GM12873 (cell line): ENCODE measurements around the gene AFAP1L1.

ENCODE experiments used
- CTCF ChIP-seq: IDR thresholded peaks from 2 replicates; pipeline ENCODE4 v1.5.1; 2012; ENCODE audit warnings: low read depth, mild to moderate bottlenecking, moderate library complexity, low read length, control low read depth; ENCODE audit not compliant: insufficient read depth; ENCODE audit errors: missing control alignments

AFAP1L1 gene

GRCh38 chr5:149376711-149377447 lies 105.2 kb downstream of the AFAP1L1 start:
- no peak for TF ChIP-seq CTCF

DNA sequence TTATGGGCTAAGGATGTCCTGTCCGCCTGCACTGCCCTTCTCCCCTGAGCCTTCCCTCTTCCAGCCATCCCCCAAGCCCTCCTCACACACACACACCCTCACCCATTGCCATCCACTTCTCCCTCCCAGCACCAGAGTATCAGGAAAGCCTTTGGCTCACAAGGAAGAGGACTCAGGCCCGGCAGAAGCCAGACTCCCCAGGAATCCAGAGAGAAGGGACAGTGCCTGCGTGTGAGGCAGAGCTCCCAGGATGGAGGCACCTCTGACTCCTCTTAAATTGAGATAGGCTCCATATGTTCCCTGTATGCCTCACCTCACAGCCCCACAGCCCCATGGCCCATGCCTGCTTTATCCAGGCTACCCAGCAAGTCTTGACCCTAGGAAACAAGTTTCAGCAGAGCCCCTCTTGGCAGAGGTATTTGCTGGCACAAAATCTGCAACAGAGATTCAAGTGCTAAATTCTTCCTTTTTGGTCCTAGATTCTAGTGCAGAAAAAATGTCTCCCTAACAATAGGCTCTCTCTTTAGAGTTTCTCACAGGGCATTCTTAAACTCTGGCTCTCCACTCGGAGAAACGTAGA lies 106.7 kb downstream of the AFAP1L1 start:
- TF ChIP-seq CTCF = no peak

GRCh38 chr5:149379177-149379761 lies 107.6 kb downstream of the AFAP1L1 start, which contains the start of gene IL17B:
Gene IL17B, minus strand, starts transcription at chr5:149379292. Its CDS starts 67 bp downstream, at chr5:149379225.
- TF ChIP-seq CTCF = no peak

DNA sequence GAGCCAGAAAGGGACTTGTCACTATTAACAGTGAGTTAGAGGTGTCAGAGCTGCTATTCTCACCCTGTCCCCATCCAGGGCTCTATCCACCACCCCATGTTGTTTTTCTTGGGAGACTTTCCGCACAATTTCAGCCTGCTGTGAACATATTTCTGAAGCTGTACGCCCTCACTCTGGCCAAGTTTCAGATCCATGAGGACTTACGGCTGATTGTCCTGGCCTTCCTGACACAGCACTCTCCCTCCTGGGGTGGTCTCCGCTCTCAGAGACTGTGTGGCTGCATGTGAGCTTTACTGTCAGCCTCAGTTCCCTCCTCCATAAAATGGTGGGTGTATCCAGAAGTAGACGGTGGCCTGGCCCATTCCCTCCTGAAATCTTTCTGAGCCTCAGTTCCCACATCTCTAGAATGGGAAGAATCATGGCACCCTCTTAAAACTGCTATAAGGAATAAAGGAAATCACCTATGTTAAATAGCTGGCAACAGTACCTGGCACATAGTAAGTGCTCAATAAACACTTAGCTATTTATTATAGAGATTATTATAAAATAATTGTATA lies 108.2 kb downstream of the AFAP1L1 start:
- no peak for TF ChIP-seq CTCF

DNA sequence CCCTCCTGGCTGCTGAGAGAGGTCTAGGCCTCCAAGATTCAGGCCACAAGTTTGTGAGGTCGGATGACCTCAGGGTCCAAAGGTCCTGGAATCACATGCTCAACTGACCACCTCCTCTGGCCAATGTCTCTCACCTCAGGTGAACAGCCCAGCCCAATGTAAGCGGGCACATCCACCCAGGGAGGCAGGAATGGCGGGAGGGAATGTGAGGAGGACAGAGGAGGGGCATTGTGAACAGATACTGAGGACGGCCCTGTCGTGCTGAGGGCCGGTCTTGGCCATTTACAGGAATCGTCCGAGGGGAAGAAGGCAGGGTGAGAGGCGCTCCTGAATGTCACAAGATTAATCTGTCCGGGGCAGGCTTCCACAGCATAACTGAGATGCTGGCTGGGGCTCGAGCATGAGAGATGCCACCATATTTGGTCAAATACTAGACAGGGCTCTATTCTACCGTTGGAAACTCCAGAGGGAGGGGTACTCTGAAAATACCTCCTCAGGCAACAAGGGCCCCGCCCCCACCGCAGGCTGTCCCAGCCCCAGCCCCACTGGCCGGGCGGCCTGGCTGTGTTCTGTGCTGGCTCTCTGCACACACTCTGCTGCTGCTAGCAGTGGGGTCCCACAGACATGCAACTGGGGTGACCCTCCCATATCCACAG lies 108.9 kb downstream of the AFAP1L1 start:
- no peak for TF ChIP-seq CTCF

- no peak for TF ChIP-seq CTCF
Measured at GRCh38 chr5:149381261-149381985, 109.8 kb downstream of the AFAP1L1 start.

DNA sequence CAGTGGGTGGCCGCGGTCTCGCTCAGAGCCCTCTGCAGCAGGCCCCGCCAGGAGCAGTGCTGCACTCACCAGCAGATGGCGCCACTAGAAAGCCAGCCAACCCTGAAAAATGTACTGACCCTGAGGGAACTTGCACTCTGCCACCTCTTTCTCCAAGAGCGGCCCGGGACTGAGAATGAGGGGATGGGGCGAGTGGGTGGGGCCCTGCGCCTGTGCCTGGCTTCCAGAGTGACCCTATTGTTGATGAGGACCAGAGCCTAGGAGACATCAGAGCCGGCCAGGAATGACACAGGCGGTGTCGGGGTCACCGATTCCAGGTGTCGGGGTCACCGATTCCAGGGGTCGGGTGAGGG lies 110.3 kb downstream of the AFAP1L1 start:
- peak; percentile 92 for TF ChIP-seq CTCF
